Calu3 (cell line): ENCODE results near the gene HNRNPA1. TPM values are rescaled to one million over a fixed set of nuclear protein-coding genes. Genes with fewer than 3 reads are reported as not detected.
"Not testable (repeated sequence)": the region's sequence is repeated elsewhere in the genome, so short reads cannot be mapped to it uniquely, and the experiment has no call there.

Experiments
- BruUV-seq: library from RNA; stranded (reverse); fragments of 400-500 nt; replicated peaks from 2 replicates; lab custom pipeline; 2021; lab: Mats Ljungman, UMichigan
- CTCF ChIA-PET: fragments of 300-600 bp; sonication (Branson Sonifier 250); formaldehyde crosslinking; loops from one replicate; lab custom pipeline; 2022; ENCODE audit warnings: antibody characterized with exemption; lab: Charles Lee
- DNase-seq: peaks from one replicate; pipeline ENCODE4 v3.0.0; 2022
- H3K27ac Mint-ChIP-seq: one replicate; pipeline ENCODE4 v1.8.0; 2022; ENCODE audit warnings: mixed read lengths; ENCODE audit not compliant: unreplicated experiment
- H3K27me3 Mint-ChIP-seq: one replicate; pipeline ENCODE4 v1.8.0; 2022; ENCODE audit warnings: mixed read lengths; ENCODE audit not compliant: unreplicated experiment
- H3K36me3 Mint-ChIP-seq: one replicate; pipeline ENCODE4 v1.8.0; 2022; ENCODE audit warnings: mild to moderate bottlenecking, moderate library complexity, mixed read lengths; ENCODE audit not compliant: insufficient read depth, unreplicated experiment
- H3K4me1 Mint-ChIP-seq: one replicate; pipeline ENCODE4 v1.8.0; 2022; ENCODE audit warnings: mild to moderate bottlenecking, low read depth, mixed read lengths; ENCODE audit not compliant: unreplicated experiment
- H3K4me3 Mint-ChIP-seq: one replicate; pipeline ENCODE4 v1.8.0; 2022; ENCODE audit warnings: mild to moderate bottlenecking, low read depth, moderate library complexity, mixed read lengths; ENCODE audit not compliant: unreplicated experiment
- H3K9me3 Mint-ChIP-seq: one replicate; pipeline ENCODE4 v1.8.0; 2022; ENCODE audit warnings: low read depth, mixed read lengths; ENCODE audit not compliant: unreplicated experiment
- intact Hi-C: fragments of 100-400 bp; cut with micrococcal nuclease; formaldehyde crosslinking; loops from one replicate; pipeline ENCODE4 v1.10.0; 2022; ENCODE audit not compliant: unreplicated experiment
- total RNA-seq: library from RNA; stranded (reverse); gene quantifications from 2 replicates; pipeline ENCODE4 v1.2.3, GENCODE V29; 2022
- TF ChIP-seq, protein P1 (sequence below): fragments of 200-600 bp; IDR thresholded peaks from one replicate; pipeline ENCODE4 v1.8.0; 2022; ENCODE audit warnings: antibody characterized with exemption; ENCODE audit not compliant: unreplicated experiment

Gene HNRNPA1
- total RNA-seq, 1 experiment from 2014 or later = 1,161 TPM

DNA sequence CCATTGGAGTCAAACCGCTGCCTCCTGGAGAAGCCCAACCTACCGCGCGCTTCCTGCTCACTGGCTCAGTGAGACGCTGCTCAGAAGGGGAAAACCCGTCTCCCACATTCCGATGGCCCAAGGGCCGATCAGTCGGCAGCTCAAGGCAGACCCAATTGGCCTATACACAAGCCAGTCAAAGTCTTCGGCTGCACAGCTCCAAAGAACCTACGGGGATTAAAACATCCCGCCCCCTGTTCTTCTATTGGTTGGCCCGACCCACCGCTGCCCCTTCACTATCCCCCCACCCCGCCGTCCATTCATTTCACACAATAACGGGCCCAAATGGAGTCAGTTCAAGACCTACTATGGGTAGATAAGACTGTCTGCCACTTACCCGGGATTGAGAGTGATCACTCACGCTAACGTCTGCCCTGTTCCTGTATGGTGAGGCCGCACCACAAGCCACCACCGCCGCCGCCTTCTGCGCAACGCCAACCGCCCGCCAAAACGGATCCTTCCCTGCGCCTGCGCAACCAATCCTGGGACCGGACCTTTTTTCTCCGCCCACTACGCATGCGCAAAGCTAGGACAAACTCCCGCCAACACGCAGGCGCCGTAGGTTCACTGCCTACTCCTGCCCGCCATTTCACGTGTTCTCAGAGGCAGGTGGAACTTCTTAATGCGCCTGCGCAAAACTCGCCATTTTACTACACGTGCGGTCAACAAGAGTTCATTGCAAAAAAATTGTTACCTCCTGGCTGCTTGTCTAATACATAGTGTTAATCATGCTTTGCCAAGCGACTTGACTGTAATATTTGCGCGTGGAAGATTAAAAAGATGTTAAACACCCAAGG is 676 bp upstream of the HNRNPA1 start, which contains the start of gene CBX5:
CBX5 (minus strand) TSS at position 491 of the 836 bp plus-strand sequence. CDS start 22,472 bp downstream, outside the sequence.
- CTCF ChIA-PET = interaction anchor here (0.8 to 3.1 kb wide), 13 partner anchors 10 to 1450 kb away, joined by 3 to 21 read pairs (median 4); partner anchors contain the start of gene COPZ1
- intact Hi-C loops = loop anchor here (5.0 kb wide), 1 partner anchor 47 kb away; the partner anchor contains the start of gene COPZ1
- BruUV-seq = no TSS peak
- Mint-ChIP-seq H3K4me3 (no peak within 1 kb of the TSS), H3K4me1 (peaks cover 24% of the 10 kb centered on the region), H3K9me3 (no peaks in the 10 kb centered on the region), H3K27me3 (no peaks in the 10 kb centered on the region), H3K27ac (no peak within 1 kb of the TSS), H3K36me3 (peaks cover 4% of the 10 kb centered on the region)
- TF ChIP-seq, protein P1, sequence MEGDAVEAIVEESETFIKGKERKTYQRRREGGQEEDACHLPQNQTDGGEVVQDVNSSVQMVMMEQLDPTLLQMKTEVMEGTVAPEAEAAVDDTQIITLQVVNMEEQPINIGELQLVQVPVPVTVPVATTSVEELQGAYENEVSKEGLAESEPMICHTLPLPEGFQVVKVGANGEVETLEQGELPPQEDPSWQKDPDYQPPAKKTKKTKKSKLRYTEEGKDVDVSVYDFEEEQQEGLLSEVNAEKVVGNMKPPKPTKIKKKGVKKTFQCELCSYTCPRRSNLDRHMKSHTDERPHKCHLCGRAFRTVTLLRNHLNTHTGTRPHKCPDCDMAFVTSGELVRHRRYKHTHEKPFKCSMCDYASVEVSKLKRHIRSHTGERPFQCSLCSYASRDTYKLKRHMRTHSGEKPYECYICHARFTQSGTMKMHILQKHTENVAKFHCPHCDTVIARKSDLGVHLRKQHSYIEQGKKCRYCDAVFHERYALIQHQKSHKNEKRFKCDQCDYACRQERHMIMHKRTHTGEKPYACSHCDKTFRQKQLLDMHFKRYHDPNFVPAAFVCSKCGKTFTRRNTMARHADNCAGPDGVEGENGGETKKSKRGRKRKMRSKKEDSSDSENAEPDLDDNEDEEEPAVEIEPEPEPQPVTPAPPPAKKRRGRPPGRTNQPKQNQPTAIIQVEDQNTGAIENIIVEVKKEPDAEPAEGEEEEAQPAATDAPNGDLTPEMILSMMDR = no peak
- peak; percentile 99 for DNase-seq

DNA sequence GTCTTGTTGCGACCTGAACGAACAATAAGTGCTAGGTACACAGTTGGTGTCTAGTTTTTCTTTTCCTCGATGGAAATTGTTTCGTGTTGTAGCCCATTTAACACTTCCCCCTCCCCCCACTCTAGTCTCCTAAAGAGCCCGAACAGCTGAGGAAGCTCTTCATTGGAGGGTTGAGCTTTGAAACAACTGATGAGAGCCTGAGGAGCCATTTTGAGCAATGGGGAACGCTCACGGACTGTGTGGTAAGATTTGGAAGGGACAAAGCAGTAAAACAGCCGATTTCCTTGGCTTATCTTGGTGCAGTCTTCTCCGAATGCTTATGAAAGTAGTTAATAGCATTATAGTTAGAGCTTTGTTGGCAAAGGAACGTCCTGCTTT is 724 bp downstream of the HNRNPA1 start:
- H3K4me3 Mint-ChIP-seq, H3K27me3 Mint-ChIP-seq, H3K27ac Mint-ChIP-seq, BruUV-seq, H3K36me3 Mint-ChIP-seq, H3K9me3 Mint-ChIP-seq, DNase-seq: not testable (repeated sequence)
- intact Hi-C loops = loop anchor here (5.0 kb wide), 1 partner anchor 46 kb away; the partner anchor contains the start of gene COPZ1
- H3K4me1 Mint-ChIP-seq = peaks cover 37% of the 10 kb centered on the region
- CTCF ChIA-PET = interaction anchor here (3.1 kb wide), 2 partner anchors 30 to 43 kb away, joined by 13 to 21 read pairs; partner anchors contain the start of gene COPZ1

DNA sequence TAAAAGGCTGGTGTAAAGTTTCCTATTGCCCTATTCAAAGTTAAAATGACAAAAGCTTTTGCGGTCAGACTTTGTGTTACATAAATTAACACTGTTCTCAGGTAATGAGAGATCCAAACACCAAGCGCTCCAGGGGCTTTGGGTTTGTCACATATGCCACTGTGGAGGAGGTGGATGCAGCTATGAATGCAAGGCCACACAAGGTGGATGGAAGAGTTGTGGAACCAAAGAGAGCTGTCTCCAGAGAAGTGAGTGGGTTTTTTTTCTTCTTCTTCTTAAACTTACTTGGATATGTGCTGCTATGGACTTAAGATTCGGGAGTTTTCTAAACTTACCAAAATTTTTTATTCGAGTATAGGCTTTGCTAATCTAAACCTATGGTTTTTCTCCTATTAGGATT is 1.2 kb downstream of the HNRNPA1 start:
- not testable (repeated sequence) for H3K4me3 Mint-ChIP-seq, H3K27me3 Mint-ChIP-seq, H3K9me3 Mint-ChIP-seq, H3K27ac Mint-ChIP-seq, H3K36me3 Mint-ChIP-seq, BruUV-seq, DNase-seq
- CTCF ChIA-PET = interaction anchor here (0.6 to 3.1 kb wide), 3 partner anchors 30 to 148 kb away, joined by 3 to 21 read pairs (median 13); partner anchors contain the start of gene COPZ1
- intact Hi-C loops = loop anchor here (5.0 kb wide), 1 partner anchor 46 kb away; the partner anchor contains the start of gene COPZ1
- peaks cover 38% of the 10 kb centered on the region for H3K4me1 Mint-ChIP-seq

DNA sequence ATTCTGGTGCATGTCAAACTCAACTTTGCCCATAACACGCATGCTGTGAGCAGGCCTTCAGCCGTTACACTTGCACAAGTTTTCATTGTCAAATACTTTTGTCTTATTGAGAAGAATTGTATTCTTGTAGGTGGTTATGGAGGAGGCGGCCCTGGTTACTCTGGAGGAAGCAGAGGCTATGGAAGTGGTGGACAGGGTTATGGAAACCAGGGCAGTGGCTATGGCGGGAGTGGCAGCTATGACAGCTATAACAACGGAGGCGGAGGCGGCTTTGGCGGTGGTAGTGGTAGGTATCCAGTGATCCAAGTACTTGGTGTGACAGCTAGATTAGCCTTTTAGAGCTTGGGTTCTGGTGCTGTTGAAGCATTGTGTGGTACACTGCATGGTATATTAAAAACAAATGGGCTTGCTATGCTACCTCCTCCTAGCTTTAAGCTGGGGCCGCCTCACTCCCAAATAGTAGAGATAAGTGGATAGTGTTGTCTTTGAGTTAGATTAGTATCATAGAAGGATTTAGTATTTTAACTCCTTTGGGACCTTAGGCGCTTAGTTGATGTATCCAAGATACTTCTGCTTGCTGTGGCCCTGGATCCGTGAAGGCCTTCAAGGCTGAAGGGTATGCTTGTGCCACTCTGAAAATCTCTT is 2.5 kb downstream of the HNRNPA1 start:
- TF ChIP-seq, protein P1 = no peak
- CTCF ChIA-PET = interaction anchor here (1.2 kb wide), 1 partner anchor 86 kb away, joined by 3 read pairs; no protein-coding TSS in a partner anchor
- no TSS peak for BruUV-seq
- DNase-seq = no peak
- intact Hi-C loops = loop anchor here (5.0 kb wide), 1 partner anchor 44 kb away; the partner anchor contains the start of gene COPZ1
- Mint-ChIP-seq H3K4me1 (peaks cover 38% of the 10 kb centered on the region), H3K9me3 (no peaks in the 10 kb centered on the region), H3K36me3 (no peaks in the 10 kb centered on the region), H3K27ac (no peak overlapping the region), H3K4me3 (no peak overlapping the region), H3K27me3 (no peaks in the 10 kb centered on the region)

DNA sequence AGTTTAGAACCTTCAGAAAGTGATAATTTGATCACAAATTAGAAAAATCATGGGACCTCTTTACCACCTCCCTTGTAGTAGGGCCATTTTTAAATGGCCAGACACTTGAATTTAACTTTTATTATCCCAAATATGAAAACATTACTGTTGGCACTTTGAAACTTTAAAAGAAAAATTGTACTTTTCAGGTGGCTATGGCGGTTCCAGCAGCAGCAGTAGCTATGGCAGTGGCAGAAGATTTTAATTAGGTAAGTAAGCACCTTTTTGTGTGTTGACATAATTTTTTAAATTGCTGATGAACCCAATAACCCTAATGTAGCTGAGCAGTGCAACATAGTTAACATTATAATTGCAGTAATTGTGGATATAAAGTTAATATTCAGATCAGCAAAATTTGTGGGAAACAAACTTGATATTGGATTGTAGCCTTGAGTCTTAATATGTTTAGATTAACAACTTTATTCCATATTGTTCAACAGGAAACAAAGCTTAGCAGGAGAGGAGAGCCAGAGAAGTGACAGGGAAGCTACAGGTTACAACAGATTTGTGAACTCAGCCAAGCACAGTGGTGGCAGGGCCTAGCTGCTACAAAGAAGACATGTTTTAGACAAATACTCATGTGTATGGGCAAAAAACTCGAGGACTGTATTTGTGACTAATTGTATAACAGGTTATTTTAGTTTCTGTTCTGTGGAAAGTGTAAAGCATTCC is 3.7 kb downstream of the HNRNPA1 start:
- H3K27me3 Mint-ChIP-seq, H3K27ac Mint-ChIP-seq, H3K36me3 Mint-ChIP-seq, BruUV-seq, DNase-seq, H3K9me3 Mint-ChIP-seq, H3K4me3 Mint-ChIP-seq: not testable (repeated sequence)
- CTCF ChIA-PET = interaction anchor here (1.2 kb wide), 1 partner anchor 85 kb away, joined by 3 read pairs; no protein-coding TSS in a partner anchor
- intact Hi-C loops = loop anchor here (5.0 kb wide), 1 partner anchor 43 kb away; the partner anchor contains the start of gene COPZ1
- peaks cover 38% of the 10 kb centered on the region for H3K4me1 Mint-ChIP-seq
